Activated CD4-positive, CD25-positive, alpha-beta regulatory T cell (primary cell): ENCODE results near the gene TRAPPC11.
A peak's percentile ranks its signal among the peaks of the same experiment; 100 is the strongest.
"Not testable (repeated sequence)": the region's sequence is repeated elsewhere in the genome, so short reads cannot be mapped to it uniquely, and the experiment has no call there.

ENCODE experiments used
- DNase-seq, 4 experiments: peaks; one replicate each; lab custom pipeline; 2025; lab: John Stamatoyannopoulos, UW

TRAPPC11 gene

GRCh38 chr4:183659029-183659871 is at the start of gene TRAPPC11, which contains the start of gene RWDD4:
Gene TRAPPC11 (plus strand): TSS chr4:183659293. CDS start chr4:183663868, 4,575 bp downstream.
Gene RWDD4 (minus strand): TSS chr4:183659185. CDS start chr4:183658952, 233 bp downstream.
- peak; percentile 88 to 92 (median 91) for DNase-seq

- no peak for DNase-seq
Observed at GRCh38 chr4:183610033-183610432, 49.1 kb upstream of the TRAPPC11 start.

- DNase-seq: no peak
Observed at GRCh38 chr4:183610613-183611012, 48.5 kb upstream of the TRAPPC11 start.

- no peak for DNase-seq
Observed at GRCh38 chr4:183611210-183611830, 47.8 kb upstream of the TRAPPC11 start.

GRCh38 chr4:183612329-183613250 is 46.5 kb upstream of the TRAPPC11 start:
- no peak for DNase-seq

- no peak for DNase-seq
Observed at GRCh38 chr4:183617075-183617474, 42.0 kb upstream of the TRAPPC11 start.

- no peak for DNase-seq
Observed at GRCh38 chr4:183618681-183619080, 40.4 kb upstream of the TRAPPC11 start.

GRCh38 chr4:183620421-183620820 is 38.7 kb upstream of the TRAPPC11 start:
- no peak for DNase-seq

GRCh38 chr4:183621875-183622274 is 37.2 kb upstream of the TRAPPC11 start:
- no peak for DNase-seq

GRCh38 chr4:183624548-183624947 is 34.5 kb upstream of the TRAPPC11 start:
- DNase-seq: no peak

GRCh38 chr4:183626168-183626567 is 32.9 kb upstream of the TRAPPC11 start:
- DNase-seq: no peak

GRCh38 chr4:183627286-183627685 is 31.8 kb upstream of the TRAPPC11 start:
- not testable (repeated sequence) for DNase-seq

GRCh38 chr4:183627979-183628588 is 31.0 kb upstream of the TRAPPC11 start:
- DNase-seq: no peak

GRCh38 chr4:183631577-183632198 is 27.4 kb upstream of the TRAPPC11 start:
- DNase-seq: no peak

- peak in 1 of 4 experiments; percentile 2 for DNase-seq
Observed at GRCh38 chr4:183632689-183633088, 26.4 kb upstream of the TRAPPC11 start.

GRCh38 chr4:183633476-183634400 is 25.4 kb upstream of the TRAPPC11 start:
- no peak for DNase-seq

- no peak for DNase-seq
Observed at GRCh38 chr4:183635321-183635720, 23.8 kb upstream of the TRAPPC11 start.

GRCh38 chr4:183635741-183636140 is 23.4 kb upstream of the TRAPPC11 start:
- no peak for DNase-seq

GRCh38 chr4:183636503-183636902 is 22.6 kb upstream of the TRAPPC11 start:
- no peak for DNase-seq

GRCh38 chr4:183636923-183637322 is 22.2 kb upstream of the TRAPPC11 start:
- DNase-seq: no peak
